DMS79 (cell line): ENCODE measurements around the gene TBC1D30.
"Not testable (repeated sequence)": the region's sequence is repeated elsewhere in the genome, so short reads cannot be mapped to it uniquely, and the experiment has no call there.

Experiments
- DNase-seq: peaks from one replicate; lab custom pipeline; 2025; lab: John Stamatoyannopoulos, UW

The TBC1D30 gene

GRCh38 chr12:64806173-64806572 is 18.3 kb upstream of the TBC1D30 start:
- DNase-seq = no peak

GRCh38 chr12:64806593-64807460 is 17.6 kb upstream of the TBC1D30 start:
- no peak for DNase-seq

GRCh38 chr12:64808110-64808509 is 16.3 kb upstream of the TBC1D30 start:
- DNase-seq = no peak

- DNase-seq = no peak
Observed at GRCh38 chr12:64810831-64811230, 13.6 kb upstream of the TBC1D30 start.

- no peak for DNase-seq
Observed at GRCh38 chr12:64813723-64814122, 10.7 kb upstream of the TBC1D30 start.

GRCh38 chr12:64814432-64814831 is 10.0 kb upstream of the TBC1D30 start:
- DNase-seq = no peak

GRCh38 chr12:64819816-64820402 is 4.5 kb upstream of the TBC1D30 start:
- DNase-seq = no peak

- no peak for DNase-seq
Observed at GRCh38 chr12:64820593-64820992, 3.9 kb upstream of the TBC1D30 start.

GRCh38 chr12:64821116-64821630 is 3.3 kb upstream of the TBC1D30 start:
- no peak for DNase-seq

- peak; percentile 17 for DNase-seq
Observed at GRCh38 chr12:64824130-64824499, 332 bp upstream of the TBC1D30 start.

- DNase-seq = peak; percentile 57
Observed at GRCh38 chr12:64825143-64826021, 935 bp downstream of the TBC1D30 start.

GRCh38 chr12:64826234-64826633 is 1.8 kb downstream of the TBC1D30 start:
- DNase-seq = peak; percentile 40

- no peak for DNase-seq
Observed at GRCh38 chr12:64828713-64829112, 4.3 kb downstream of the TBC1D30 start.

GRCh38 chr12:64833928-64834327 is 9.5 kb downstream of the TBC1D30 start:
- no peak for DNase-seq

GRCh38 chr12:64835901-64836300 is 11.5 kb downstream of the TBC1D30 start:
- no peak for DNase-seq

GRCh38 chr12:64836856-64837255 is 12.4 kb downstream of the TBC1D30 start:
- DNase-seq = no peak

GRCh38 chr12:64837427-64837826 is 13.0 kb downstream of the TBC1D30 start:
- no peak for DNase-seq

- DNase-seq = no peak
Observed at GRCh38 chr12:64840119-64840518, 15.7 kb downstream of the TBC1D30 start.

GRCh38 chr12:64840949-64841717 is 16.7 kb downstream of the TBC1D30 start:
- DNase-seq = no peak

- DNase-seq = not testable (repeated sequence)
Observed at GRCh38 chr12:64848409-64848808, 24.0 kb downstream of the TBC1D30 start.

GRCh38 chr12:64858882-64859605 is 34.6 kb downstream of the TBC1D30 start:
- DNase-seq = no peak
